ENCODE measurements around the gene NELL1. TPM values are rescaled to one million over a fixed set of nuclear protein-coding genes. Genes with fewer than 3 reads are reported as not detected.
"Not testable (repeated sequence)": the region's sequence is repeated elsewhere in the genome, so short reads cannot be mapped to it uniquely, and the experiment has no call there.

The NELL1 gene
- total RNA-seq, 2 experiments from 2014 or later: not detected

DNA sequence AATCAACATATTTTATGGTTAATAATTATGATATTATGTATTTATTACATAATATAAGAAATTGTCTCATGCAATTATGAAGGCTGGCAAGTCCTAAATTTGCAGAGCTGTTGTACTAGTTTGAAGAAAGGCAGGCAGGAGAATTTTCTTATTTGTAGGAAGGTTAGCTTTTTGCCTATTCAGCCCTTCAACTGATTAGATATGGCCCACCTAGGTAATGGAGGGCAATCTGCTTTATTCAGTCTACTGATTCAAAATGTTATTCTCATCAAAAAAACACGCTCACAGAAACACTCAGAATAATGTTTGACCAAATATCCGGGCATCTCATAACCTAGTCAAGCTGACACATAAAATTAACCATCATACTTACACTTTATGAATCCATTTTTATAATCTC lies 589.0 kb downstream of the NELL1 start:
- ChIA-PET CTCF (no interaction called here), POLR2A (no interaction called here)
- intact Hi-C loops (cut with micrococcal nuclease): no loop called here
- no peaks in the 10 kb centered on the region for H3K4me1 Mint-ChIP-seq (ENCODE audit: low read depth)
- no peak overlapping the region for H3K4me3 Mint-ChIP-seq
- ATAC-seq: no peak
- TF ChIP-seq, protein P1, sequence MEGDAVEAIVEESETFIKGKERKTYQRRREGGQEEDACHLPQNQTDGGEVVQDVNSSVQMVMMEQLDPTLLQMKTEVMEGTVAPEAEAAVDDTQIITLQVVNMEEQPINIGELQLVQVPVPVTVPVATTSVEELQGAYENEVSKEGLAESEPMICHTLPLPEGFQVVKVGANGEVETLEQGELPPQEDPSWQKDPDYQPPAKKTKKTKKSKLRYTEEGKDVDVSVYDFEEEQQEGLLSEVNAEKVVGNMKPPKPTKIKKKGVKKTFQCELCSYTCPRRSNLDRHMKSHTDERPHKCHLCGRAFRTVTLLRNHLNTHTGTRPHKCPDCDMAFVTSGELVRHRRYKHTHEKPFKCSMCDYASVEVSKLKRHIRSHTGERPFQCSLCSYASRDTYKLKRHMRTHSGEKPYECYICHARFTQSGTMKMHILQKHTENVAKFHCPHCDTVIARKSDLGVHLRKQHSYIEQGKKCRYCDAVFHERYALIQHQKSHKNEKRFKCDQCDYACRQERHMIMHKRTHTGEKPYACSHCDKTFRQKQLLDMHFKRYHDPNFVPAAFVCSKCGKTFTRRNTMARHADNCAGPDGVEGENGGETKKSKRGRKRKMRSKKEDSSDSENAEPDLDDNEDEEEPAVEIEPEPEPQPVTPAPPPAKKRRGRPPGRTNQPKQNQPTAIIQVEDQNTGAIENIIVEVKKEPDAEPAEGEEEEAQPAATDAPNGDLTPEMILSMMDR (IDR thresholded peaks at IDR 0.05): no peak
- H3K27ac Mint-ChIP-seq: no peak overlapping the region
- H3K9me3 Mint-ChIP-seq: peaks cover 12% of the 10 kb centered on the region
- H3K27me3 Mint-ChIP-seq: no peaks in the 10 kb centered on the region
- no peak for DNase-seq
- H3K36me3 Mint-ChIP-seq (ENCODE audit: low read depth): no peaks in the 10 kb centered on the region

DNA sequence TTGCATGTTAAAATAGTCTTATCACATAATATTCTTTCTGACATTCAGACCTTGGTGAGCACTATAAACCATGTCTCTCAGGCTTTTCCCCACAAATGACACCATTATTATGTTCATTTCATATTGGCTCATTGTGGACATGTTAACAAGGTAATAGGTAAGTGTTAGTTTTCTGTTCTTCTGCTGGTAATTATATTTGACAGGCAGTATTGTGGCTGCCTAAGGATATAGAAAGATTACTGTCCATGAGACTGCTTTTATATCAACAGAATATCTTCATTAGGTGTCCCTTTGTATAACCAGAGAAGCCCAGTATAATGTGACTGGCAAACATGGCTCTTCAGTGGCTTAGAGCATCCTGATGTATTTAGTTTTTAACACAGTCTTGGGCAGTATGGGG lies 590.7 kb downstream of the NELL1 start:
- no peak overlapping the region for H3K4me3 Mint-ChIP-seq
- no peaks in the 10 kb centered on the region for H3K27me3 Mint-ChIP-seq
- DNase-seq (no peak), ATAC-seq (no peak)
- intact Hi-C loops (cut with micrococcal nuclease): no loop called here
- TF ChIP-seq, protein P1 (IDR thresholded peaks at IDR 0.05): no peak
- H3K27ac Mint-ChIP-seq: no peak overlapping the region
- H3K4me1 Mint-ChIP-seq (ENCODE audit: low read depth): no peaks in the 10 kb centered on the region
- no peaks in the 10 kb centered on the region for H3K36me3 Mint-ChIP-seq (ENCODE audit: low read depth)
- ChIA-PET POLR2A (no interaction called here), CTCF (no interaction called here)
- peaks cover 11% of the 10 kb centered on the region for H3K9me3 Mint-ChIP-seq

DNA sequence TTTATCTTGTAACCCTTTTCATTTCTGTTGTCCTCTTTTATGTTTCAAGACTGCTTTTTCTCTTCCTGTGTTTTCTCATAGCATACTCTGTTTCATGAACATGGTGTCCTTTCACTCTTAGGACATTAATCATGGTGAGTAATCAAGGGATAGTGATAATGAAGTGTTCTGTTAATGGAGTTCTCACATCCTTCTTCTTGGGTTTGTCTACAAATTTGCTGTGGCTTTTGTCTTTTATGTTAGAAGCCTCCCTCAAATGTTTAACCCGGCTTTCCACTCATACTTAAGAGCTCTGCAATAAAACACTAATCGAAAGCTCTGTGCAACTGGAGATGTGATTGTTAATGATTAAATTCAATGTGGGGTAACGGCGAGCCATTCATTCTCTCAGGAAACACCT lies 593.6 kb downstream of the NELL1 start:
- no peak for DNase-seq
- Mint-ChIP-seq H3K27ac (no peak overlapping the region), H3K36me3 (ENCODE audit: low read depth) (no peaks in the 10 kb centered on the region), H3K9me3 (peaks cover 3% of the 10 kb centered on the region), H3K27me3 (no peaks in the 10 kb centered on the region), H3K4me1 (ENCODE audit: low read depth) (no peaks in the 10 kb centered on the region), H3K4me3 (no peak overlapping the region)
- TF ChIP-seq, protein P1 (IDR thresholded peaks at IDR 0.05): no peak
- CTCF ChIA-PET: no interaction called here
- ATAC-seq: no peak
- intact Hi-C loops (cut with micrococcal nuclease): no loop called here
- POLR2A ChIA-PET: no interaction called here

DNA sequence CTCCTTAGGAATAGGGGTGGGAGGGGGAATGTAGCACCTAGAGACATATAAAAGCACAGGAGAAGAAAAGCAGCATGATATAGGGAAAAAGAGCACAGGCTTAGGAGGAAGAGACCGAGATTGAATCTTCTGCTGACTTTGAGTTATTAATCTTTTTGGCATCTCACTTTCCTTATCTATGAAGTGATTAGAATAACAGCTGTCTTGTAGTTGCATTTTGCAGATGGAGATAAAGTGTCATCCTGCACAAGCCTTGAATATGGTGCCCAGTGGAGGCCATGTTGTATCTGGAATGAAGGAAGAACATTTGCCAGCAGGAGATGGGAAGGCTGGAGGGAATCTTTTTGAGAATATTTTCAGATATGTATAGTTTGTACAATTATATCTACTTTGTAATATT lies 594.7 kb downstream of the NELL1 start:
- Mint-ChIP-seq H3K36me3 (ENCODE audit: low read depth) (no peaks in the 10 kb centered on the region), H3K27me3 (no peaks in the 10 kb centered on the region), H3K27ac (no peak overlapping the region), H3K4me3 (no peak overlapping the region), H3K4me1 (ENCODE audit: low read depth) (no peaks in the 10 kb centered on the region), H3K9me3 (peaks cover 2% of the 10 kb centered on the region)
- DNase-seq: no peak
- ChIA-PET CTCF (no interaction called here), POLR2A (no interaction called here)
- intact Hi-C loops (cut with micrococcal nuclease): no loop called here
- TF ChIP-seq, protein P1 (IDR thresholded peaks at IDR 0.05): no peak
- no peak for ATAC-seq

GRCh38 chr11:21268036-21268435 lies 598.6 kb downstream of the NELL1 start:
- H3K9me3 Mint-ChIP-seq: peaks cover 5% of the 10 kb centered on the region
- no peak overlapping the region for H3K27ac Mint-ChIP-seq
- ChIA-PET POLR2A (no interaction called here), CTCF (no interaction called here)
- no peak overlapping the region for H3K4me3 Mint-ChIP-seq
- TF ChIP-seq, protein P1 (IDR thresholded peaks at IDR 0.05): no peak
- no peaks in the 10 kb centered on the region for H3K36me3 Mint-ChIP-seq (ENCODE audit: low read depth)
- no peaks in the 10 kb centered on the region for H3K27me3 Mint-ChIP-seq
- no peak for ATAC-seq
- no peaks in the 10 kb centered on the region for H3K4me1 Mint-ChIP-seq (ENCODE audit: low read depth)
- intact Hi-C loops (cut with micrococcal nuclease): no loop called here
- no peak for DNase-seq

DNA sequence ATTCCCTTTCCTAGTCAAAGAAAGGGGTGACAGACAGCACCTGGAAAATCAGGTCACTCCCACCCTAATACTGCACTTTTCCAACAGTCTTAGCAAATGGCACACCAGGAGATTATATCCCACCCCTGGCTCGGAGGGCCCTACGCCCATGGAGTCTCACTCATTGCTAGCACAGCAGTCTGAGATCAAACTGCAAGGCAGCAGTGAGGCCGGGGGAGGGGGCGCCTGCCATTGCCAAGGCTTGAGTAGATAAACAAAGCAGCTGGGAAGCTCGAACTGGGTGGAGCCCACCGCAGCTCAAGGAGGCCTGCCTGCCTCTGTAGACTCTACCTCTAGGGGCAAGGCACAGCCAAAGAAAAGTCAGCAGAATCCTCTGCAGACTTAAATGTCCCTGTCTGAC lies 602.8 kb downstream of the NELL1 start:
- intact Hi-C loops (cut with micrococcal nuclease); H3K4me1 Mint-ChIP-seq (ENCODE audit: low read depth); H3K4me3 Mint-ChIP-seq; H3K36me3 Mint-ChIP-seq (ENCODE audit: low read depth); CTCF ChIA-PET; ATAC-seq; POLR2A ChIA-PET; H3K27me3 Mint-ChIP-seq; H3K9me3 Mint-ChIP-seq; DNase-seq; H3K27ac Mint-ChIP-seq: not testable (repeated sequence)
